HG02763 (cell line): Measurements from ENCODE around the gene FBXO41.

ENCODE experiments used
- ATAC-seq: cut with Tn5 transposase; IDR thresholded peaks from one replicate; pipeline ENCODE4 v1.9.1; 2021; ENCODE audit warnings: mild to moderate bottlenecking, moderate library complexity; ENCODE audit not compliant: unreplicated experiment

FBXO41 gene

DNA sequence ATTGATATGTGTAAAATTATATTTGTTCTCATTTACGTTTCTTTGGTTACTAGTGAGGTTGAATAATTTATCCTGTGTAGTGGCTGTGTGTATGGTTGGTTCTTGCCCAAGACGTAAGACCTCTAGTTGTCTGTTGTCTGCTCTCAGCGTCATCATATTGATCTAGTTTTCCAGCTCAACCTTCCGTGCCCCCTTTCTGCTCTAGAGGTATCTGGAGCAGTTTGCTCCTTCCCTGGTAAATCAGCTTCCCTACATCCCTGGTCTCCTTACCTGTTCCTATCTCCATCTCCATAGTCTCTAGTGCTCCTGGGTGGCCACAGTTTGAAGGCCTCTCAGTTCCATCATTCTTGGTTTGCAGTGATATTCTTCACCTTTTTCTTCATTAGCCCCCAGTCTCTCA lies 69.0 kb downstream of the FBXO41 start:
- no peak for ATAC-seq

DNA sequence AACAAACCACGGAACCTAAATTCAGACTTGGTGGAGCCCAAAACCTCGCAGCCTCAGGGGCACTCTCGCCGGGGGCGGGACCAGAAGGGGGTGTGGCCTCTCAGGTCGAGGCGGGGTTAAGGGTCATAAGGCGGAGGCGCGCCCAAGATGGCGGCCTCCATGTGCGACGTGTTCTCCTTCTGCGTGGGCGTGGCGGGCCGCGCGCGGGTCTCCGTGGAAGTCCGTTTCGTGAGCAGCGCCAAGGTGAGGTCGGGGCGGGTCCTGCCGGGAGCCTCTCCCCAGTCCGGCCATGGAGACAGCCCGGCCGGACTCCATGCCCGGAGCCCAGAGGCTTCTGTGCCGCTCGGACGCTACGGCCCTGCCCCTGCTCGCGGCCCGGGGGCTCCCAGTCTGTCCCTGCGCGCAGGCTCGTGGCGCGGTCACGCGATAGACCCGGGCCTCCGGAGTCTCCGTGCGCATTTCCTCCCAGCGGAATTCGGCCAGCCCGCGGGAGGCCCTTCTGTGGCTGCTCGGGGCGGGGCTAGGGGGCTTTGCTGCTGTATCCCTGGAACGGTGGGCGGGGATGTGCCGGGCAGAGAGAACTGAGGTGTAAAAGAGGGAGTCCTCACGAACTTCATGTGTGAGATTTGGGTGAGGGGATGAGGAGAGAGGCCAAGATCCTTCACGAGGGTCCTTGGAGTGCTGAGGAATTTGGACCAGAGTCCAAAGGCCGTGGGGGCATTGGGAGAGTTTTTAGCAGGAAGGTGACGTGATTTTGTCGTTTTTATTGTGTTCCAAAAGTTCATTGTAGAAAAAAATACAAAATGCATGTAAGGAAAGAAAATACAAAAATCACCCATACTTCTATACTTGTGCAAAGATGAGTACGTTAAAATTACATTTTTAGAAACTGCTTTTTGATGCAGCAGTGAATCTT lies 69.9 kb downstream of the FBXO41 start, which contains the start of gene SMYD5:
TSS of gene SMYD5 (plus strand) at position 126 of the 916 bp plus-strand sequence. CDS start at position 148, 22 bp downstream.
- ATAC-seq = peak; percentile 92

GRCh38 chr2:73212448-73213176 lies 71.7 kb downstream of the FBXO41 start:
- ATAC-seq = peak; percentile 64

GRCh38 chr2:73212098-73212447 lies 72.2 kb downstream of the FBXO41 start:
- no peak for ATAC-seq

DNA sequence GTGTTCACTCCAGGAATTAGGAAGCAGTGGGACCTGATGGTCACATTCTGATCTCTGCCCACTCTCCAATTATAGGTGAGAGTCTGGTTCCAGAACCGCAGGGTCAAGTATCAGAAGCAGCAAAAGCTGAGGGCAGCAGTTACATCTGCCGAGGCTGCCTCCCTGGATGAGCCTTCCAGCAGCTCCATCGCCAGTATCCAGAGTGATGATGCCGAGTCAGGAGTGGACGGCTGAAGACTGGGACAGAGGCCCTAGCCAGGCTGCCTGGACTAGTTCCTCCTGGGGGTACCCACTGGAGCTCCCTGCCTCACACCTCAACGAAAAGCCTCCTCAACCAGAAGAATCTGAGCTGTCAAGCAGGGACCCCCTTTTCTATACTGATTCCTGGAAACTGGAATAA lies 73.6 kb downstream of the FBXO41 start:
- no peak for ATAC-seq

DNA sequence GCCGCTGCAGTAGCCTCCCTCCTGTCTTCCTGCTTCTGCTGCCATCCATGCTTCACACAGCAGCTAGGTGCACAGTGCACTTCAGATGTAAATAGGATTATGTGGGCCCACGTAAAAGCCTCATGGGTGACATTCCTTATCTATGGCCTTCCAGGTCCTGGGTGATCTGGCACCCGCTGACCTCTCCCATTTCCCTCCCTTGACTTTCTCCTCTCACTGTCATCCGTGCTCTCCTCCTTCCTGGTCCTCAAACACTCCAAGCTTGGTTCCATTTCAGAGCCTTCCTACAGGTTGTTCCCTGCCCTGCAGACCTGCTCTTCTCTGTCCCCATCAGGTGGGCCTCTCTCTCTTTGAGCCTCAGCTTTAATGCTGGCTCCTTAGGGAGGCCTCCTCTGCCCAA lies 74.3 kb downstream of the FBXO41 start:
- no peak for ATAC-seq

DNA sequence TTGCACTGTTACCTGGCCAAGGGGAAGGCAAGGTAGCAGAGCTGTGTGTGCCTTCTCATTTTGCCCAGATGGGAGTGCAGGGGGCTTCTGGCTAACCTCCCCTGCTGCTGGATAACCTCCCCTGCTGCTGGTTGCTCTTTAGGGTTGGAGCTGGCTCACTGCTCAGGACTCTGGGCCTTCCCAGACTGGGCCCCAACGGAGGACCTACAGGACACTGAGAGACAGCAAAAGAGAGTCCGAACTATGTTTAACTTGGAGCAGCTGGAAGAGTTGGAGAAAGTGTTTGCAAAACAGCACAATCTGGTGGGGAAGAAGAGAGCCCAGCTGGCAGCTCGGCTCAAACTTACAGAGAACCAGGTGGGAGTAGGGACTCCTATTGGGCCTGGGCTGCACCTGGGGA lies 76.0 kb downstream of the FBXO41 start:
- no peak for ATAC-seq

GRCh38 chr2:73205611-73206010 lies 78.7 kb downstream of the FBXO41 start:
- ATAC-seq = no peak
